Suprapubic skin (tissue), 4 donors: ENCODE data around the gene GGCT.

Source experiments
- CTCF ChIP-seq, 2 donors: fragments of 200-600 bp in 1 of 2; fragments of 450-650 bp in 1 of 2; sonication (generic) in 1 of 2; IDR thresholded peaks; one replicate each; pipeline ENCODE4 v1.5.1; 2016 to 2019; ENCODE audit warnings: antibody characterized with exemption in 2 of 2, mild to moderate bottlenecking in 1 of 2, moderate library complexity in 1 of 2
- EP300 ChIP-seq: sonication (generic); formaldehyde crosslinking; IDR thresholded peaks from one replicate; pipeline ENCODE4 v1.6.1; 2017; ENCODE audit warnings: antibody characterized with exemption
- POLR2AphosphoS5 ChIP-seq, 3 donors: sonication (generic); formaldehyde crosslinking; IDR thresholded peaks; one replicate each; pipeline ENCODE4 v1.6.1; 2017; ENCODE audit warnings: antibody characterized with exemption in 3 of 3

GRCh38 chr7:30491417-30491816 lies 13.2 kb downstream of the GGCT start:
- TF ChIP-seq POLR2AphosphoS5 (IDR thresholded peaks at IDR 0.05) (no peak), CTCF (IDR thresholded peaks at IDR 0.05) (no peak), EP300 (no peak)
